COLO668 (cell line): ENCODE data around the gene CCM2.
"Not testable (repeated sequence)": the region's sequence is repeated elsewhere in the genome, so short reads cannot be mapped to it uniquely, and the experiment has no call there.

ENCODE experiments used
- DNase-seq: peaks from one replicate; lab custom pipeline; 2025; ENCODE audit not compliant: unreplicated experiment; lab: John Stamatoyannopoulos, UW

CCM2 gene

GRCh38 chr7:44999245-45000092 lies 532 bp upstream of the CCM2 start:
- DNase-seq, result peak; percentile 100

GRCh38 chr7:45001138-45001694 lies 1.2 kb downstream of the CCM2 start:
- DNase-seq, result peak; percentile 82

GRCh38 chr7:45001826-45002225 lies 1.8 kb downstream of the CCM2 start:
- DNase-seq, result no peak

- DNase-seq, result no peak
Measured at GRCh38 chr7:45003789-45004188, 3.8 kb downstream of the CCM2 start.

GRCh38 chr7:45007106-45007505 lies 7.1 kb downstream of the CCM2 start:
- DNase-seq, result no peak

- no peak for DNase-seq
Measured at GRCh38 chr7:45007571-45008328, 7.7 kb downstream of the CCM2 start.

GRCh38 chr7:45013465-45013967 lies 13.5 kb downstream of the CCM2 start:
- no peak for DNase-seq

- no peak for DNase-seq
Measured at GRCh38 chr7:45015313-45015712, 15.3 kb downstream of the CCM2 start.

- DNase-seq, result no peak
Measured at GRCh38 chr7:45017253-45017652, 17.3 kb downstream of the CCM2 start.

GRCh38 chr7:45020915-45021314 lies 20.9 kb downstream of the CCM2 start:
- DNase-seq, result no peak

GRCh38 chr7:45021604-45022296 lies 21.7 kb downstream of the CCM2 start:
- no peak for DNase-seq

- DNase-seq, result no peak
Measured at GRCh38 chr7:45024126-45024744, 24.2 kb downstream of the CCM2 start.

GRCh38 chr7:45025473-45025872 lies 25.5 kb downstream of the CCM2 start:
- not testable (repeated sequence) for DNase-seq

GRCh38 chr7:45026013-45026412 lies 26.0 kb downstream of the CCM2 start:
- DNase-seq, result no peak

- DNase-seq, result no peak
Measured at GRCh38 chr7:45026984-45027773, 27.2 kb downstream of the CCM2 start.

GRCh38 chr7:45027774-45028114 lies 27.7 kb downstream of the CCM2 start:
- no peak for DNase-seq

GRCh38 chr7:45028138-45028919 lies 28.3 kb downstream of the CCM2 start:
- DNase-seq, result no peak

GRCh38 chr7:45028920-45029344 lies 28.9 kb downstream of the CCM2 start:
- DNase-seq, result no peak

- DNase-seq, result peak; percentile 60
Measured at GRCh38 chr7:45031829-45032228, 31.8 kb downstream of the CCM2 start.
